ENCODE results near the gene BZW1.

- TF ChIP-seq EZH2 (optimal IDR thresholded peaks at IDR 0.05; ENCODE audit: low read depth, low read length) (no peak), CTCF (IDR thresholded peaks at IDR 0.05; ENCODE audit: low read length) (no peak), EZH2phosphoT487 (IDR thresholded peaks at IDR 0.05; ENCODE audit: low read length) (no peak)
These were observed 61.9 kb downstream of the BZW1 start for GRCh38 chr2:200873560-200873959.

Data from MM.1S (cell line).